H9 (cell line): ENCODE measurements around the gene FNDC3B. TPM values are rescaled to one million over a fixed set of nuclear protein-coding genes. Genes with fewer than 3 reads are reported as not detected.

Experiments
- DNase-seq: peaks from one replicate; pipeline ENCODE4 v3.0.0-alpha.2; 2017
- H2AFZ ChIP-seq: one replicate; pipeline ENCODE4 v1.6.1; 2013; ENCODE audit warnings: mild to moderate bottlenecking, low read length, control low read depth, moderate library complexity
- H2AK5ac ChIP-seq: 2 replicates; pipeline ENCODE4 v1.6.1; 2013; ENCODE audit warnings: low read length, control low read depth, mixed read lengths; ENCODE audit not compliant: insufficient read length
- H2BK120ac ChIP-seq: one replicate; pipeline ENCODE4 v1.6.1; 2013; ENCODE audit warnings: low read depth, mild to moderate bottlenecking, low read length, control low read depth, inconsistent platforms; ENCODE audit not compliant: poor library complexity, severe bottlenecking
- H2BK12ac ChIP-seq: 2 replicates; pipeline ENCODE4 v1.6.1; 2013; ENCODE audit warnings: low read length, control low read depth, mixed read lengths, low read depth; ENCODE audit not compliant: insufficient read length
- H2BK15ac ChIP-seq: 2 replicates; pipeline ENCODE4 v1.6.1; 2013; ENCODE audit warnings: low read depth, low read length, control low read depth
- H2BK20ac ChIP-seq: one replicate; pipeline ENCODE4 v1.6.1; 2013; ENCODE audit warnings: low read depth, mild to moderate bottlenecking, low read length, control low read depth, inconsistent platforms; ENCODE audit not compliant: poor library complexity, severe bottlenecking
- H2BK5ac ChIP-seq: 2 replicates; pipeline ENCODE4 v1.6.1; 2013; ENCODE audit warnings: low read length, control low read depth, mixed read lengths; ENCODE audit not compliant: insufficient read length
- H3K14ac ChIP-seq: 2 replicates; pipeline ENCODE4 v1.6.1; 2013; ENCODE audit warnings: low read length, control low read depth; ENCODE audit not compliant: insufficient read depth
- H3K18ac ChIP-seq: 2 replicates; pipeline ENCODE4 v1.6.1; 2013; ENCODE audit warnings: low read depth, mild to moderate bottlenecking, mixed read lengths, low read length, control low read depth; ENCODE audit not compliant: insufficient read length
- H3K23ac ChIP-seq: 2 replicates; pipeline ENCODE4 v1.6.1; 2013; ENCODE audit warnings: low read length, control low read depth, mixed read lengths, low read depth; ENCODE audit not compliant: insufficient read length
- H3K23me2 ChIP-seq: 2 replicates; pipeline ENCODE4 v1.6.1; 2013; ENCODE audit warnings: low read depth, mild to moderate bottlenecking, mixed read lengths, low read length, control low read depth; ENCODE audit not compliant: insufficient read length, poor library complexity, severe bottlenecking
- H3K27ac ChIP-seq: 2 replicates; pipeline ENCODE4 v1.5.1; 2013; ENCODE audit warnings: low read length, control low read depth, mixed read lengths, low read depth; ENCODE audit not compliant: insufficient read length
- H3K27me3 ChIP-seq: 2 replicates; pipeline ENCODE4 v1.6.1; 2013; ENCODE audit warnings: low read length, control low read depth, inconsistent platforms; ENCODE audit not compliant: insufficient read depth
- H3K4ac ChIP-seq: 2 replicates; pipeline ENCODE4 v1.6.1; 2013; ENCODE audit warnings: low read depth, mild to moderate bottlenecking, control low read depth, inconsistent platforms, low read length, moderate library complexity
- H3K4me1 ChIP-seq: 2 replicates; pipeline ENCODE4 v1.6.1; 2013; ENCODE audit warnings: low read length, control low read depth, inconsistent platforms; ENCODE audit not compliant: insufficient read depth
- H3K4me2 ChIP-seq: 2 replicates; pipeline ENCODE4 v1.6.1; 2013; ENCODE audit warnings: low read length, control low read depth, mixed read lengths; ENCODE audit not compliant: insufficient read length, insufficient read depth
- H3K56ac ChIP-seq: 2 replicates; pipeline ENCODE4 v1.6.1; 2013; ENCODE audit warnings: low read depth, mild to moderate bottlenecking, mixed read lengths, low read length, control low read depth; ENCODE audit not compliant: insufficient read length
- H3K79me1 ChIP-seq: 2 replicates; pipeline ENCODE4 v1.6.1; 2013; ENCODE audit warnings: low read depth, mild to moderate bottlenecking, moderate library complexity, low read length, control low read depth, inconsistent platforms; ENCODE audit not compliant: insufficient read depth, poor library complexity, severe bottlenecking
- H3K79me2 ChIP-seq: 2 replicates; pipeline ENCODE4 v1.6.1; 2013; ENCODE audit warnings: low read length, control low read depth, inconsistent platforms; ENCODE audit not compliant: insufficient read depth
- H3K9ac ChIP-seq: 2 replicates; pipeline ENCODE4 v1.6.1; 2013; ENCODE audit warnings: low read length, control low read depth, mixed read lengths; ENCODE audit not compliant: insufficient read length; ENCODE audit errors: extremely low read depth
- H3K9me3 ChIP-seq: one replicate; pipeline ENCODE4 v1.6.1; 2013; ENCODE audit warnings: low read depth, low read length, inconsistent platforms; ENCODE audit not compliant: control insufficient read depth
- H3T11ph ChIP-seq: one replicate; pipeline ENCODE4 v1.6.1; 2013; ENCODE audit warnings: mild to moderate bottlenecking, low read length, control low read depth, inconsistent platforms
- H4K20me1 ChIP-seq: one replicate; pipeline ENCODE4 v1.6.1; 2013; ENCODE audit not compliant: control insufficient read depth, insufficient read length, insufficient read depth
- H4K5ac ChIP-seq: 2 replicates; pipeline ENCODE4 v1.6.1; 2013; ENCODE audit warnings: low read depth, mild to moderate bottlenecking, mixed read lengths, low read length, control low read depth; ENCODE audit not compliant: insufficient read length
- H4K8ac ChIP-seq: replicated peaks from 2 replicates; pipeline ENCODE4 v1.6.1; 2013; ENCODE audit warnings: low read length, control low read depth, mixed read lengths, low read depth; ENCODE audit not compliant: insufficient read length
- H4K91ac ChIP-seq: 2 replicates; pipeline ENCODE4 v1.6.1; 2013; ENCODE audit warnings: low read depth, mild to moderate bottlenecking, moderate library complexity, mixed read lengths, low read length, control low read depth; ENCODE audit not compliant: insufficient read length
- H3K27ac Mint-ChIP-seq, 3 experiments: 2 replicates in 2 of 3; 3 replicates in 1 of 3; pipeline ENCODE4 v1.8.0; 2020 to 2021; ENCODE audit warnings: mixed read lengths in 3 of 3, mild to moderate bottlenecking in 1 of 3, moderate library complexity in 1 of 3
- H3K27me3 Mint-ChIP-seq: 2 replicates; pipeline ENCODE4 v1.8.0; 2021; ENCODE audit warnings: low read depth, mild to moderate bottlenecking, moderate library complexity, mixed read lengths
- H3K36me3 Mint-ChIP-seq, 3 experiments: 2 replicates in 2 of 3; 3 replicates in 1 of 3; pipeline ENCODE4 v1.8.0; 2020 to 2021; ENCODE audit warnings: low read depth in 3 of 3, mixed read lengths in 3 of 3; ENCODE audit not compliant: insufficient read depth in 1 of 3
- H3K4me1 Mint-ChIP-seq, 2 experiments: 2 replicates each; pipeline ENCODE4 v1.8.0; 2020; ENCODE audit warnings: mixed read lengths in 2 of 2
- H3K4me3 Mint-ChIP-seq, 2 experiments: 2 replicates in 1 of 2; 3 replicates in 1 of 2; pipeline ENCODE4 v1.8.0; 2020 to 2021; ENCODE audit warnings: mild to moderate bottlenecking in 2 of 2, mixed read lengths in 2 of 2, moderate library complexity in 1 of 2
- H3K9me3 Mint-ChIP-seq, 2 experiments: 2 replicates in 1 of 2; 3 replicates in 1 of 2; pipeline ENCODE4 v1.8.0; 2020; ENCODE audit warnings: mild to moderate bottlenecking in 2 of 2, mixed read lengths in 2 of 2, moderate library complexity in 1 of 2
- CTCF ChIP-seq: fragments of 200-600 bp; sonication (generic); conservative IDR thresholded peaks from 3 replicates; pipeline ENCODE4 v1.8.0; 2021; ENCODE audit warnings: antibody characterized with exemption, mild to moderate bottlenecking
- WGBS: extraction: QIAGEN DNeasy Blood & Tissue Kit; methylation state at CpG from one replicate; pipeline ENCODE4 v1.1.7; 2013; ENCODE audit warnings: missing lambda C conversion rate, low lambda C conversion rate, mixed read lengths; ENCODE audit not compliant: insufficient read length; ENCODE audit errors: extremely low coverage; 5-methylcytosine and 5-hydroxymethylcytosine counted together
- total RNA-seq: library from RNA; stranded (reverse); gene quantifications from 2 replicates; pipeline ENCODE4 v1.2.1, GENCODE V29; 2021

FNDC3B gene
- total RNA-seq, 1 experiment from 2014 or later: 43.8 TPM

DNA sequence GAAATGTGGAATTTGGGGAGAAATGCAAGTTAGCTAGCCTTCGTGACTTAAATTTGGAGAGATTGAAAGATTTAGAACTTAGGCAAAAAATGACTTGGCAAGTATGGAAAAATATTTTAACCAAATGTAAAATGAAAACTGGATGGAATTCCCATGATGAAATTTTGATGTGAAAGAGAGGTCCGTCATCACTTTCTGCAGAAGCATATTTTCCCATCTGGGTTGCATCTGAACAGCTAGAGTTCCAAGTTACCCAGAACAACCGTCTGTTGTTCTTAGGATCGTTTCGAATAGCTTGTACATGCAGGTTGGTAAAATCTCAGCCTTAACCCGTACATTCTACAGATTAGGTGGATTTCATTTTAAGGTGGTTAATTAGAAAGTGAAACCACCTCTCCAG, 272.6 kb downstream of the FNDC3B start:
- no peaks in the 10 kb centered on the region for H3K27me3 Mint-ChIP-seq
- H2AFZ ChIP-seq: no peak overlapping the region
- no peak overlapping the region for H2BK120ac ChIP-seq
- no peak overlapping the region for H3K18ac ChIP-seq
- H4K20me1 ChIP-seq: no peaks in the 10 kb centered on the region
- H3K9ac ChIP-seq: no peak overlapping the region
- no peak overlapping the region for H3K4ac ChIP-seq
- H3K56ac ChIP-seq: no peak overlapping the region
- H3K23ac ChIP-seq: no peak overlapping the region
- DNase-seq: no peak
- no peak overlapping the region for H2BK20ac ChIP-seq
- H4K8ac ChIP-seq: no peak overlapping the region
- no peak overlapping the region for H3K4me2 ChIP-seq
- no peak overlapping the region for H3T11ph ChIP-seq
- no peak overlapping the region for H2BK12ac ChIP-seq
- no peaks in the 10 kb centered on the region for H3K9me3 ChIP-seq
- no peak overlapping the region for H3K4me3 Mint-ChIP-seq
- TF ChIP-seq CTCF: no peak
- H2BK15ac ChIP-seq: no peak overlapping the region
- H3K79me1 ChIP-seq: no peaks in the 10 kb centered on the region
- H3K79me2 ChIP-seq: no peaks in the 10 kb centered on the region
- H2BK5ac ChIP-seq: no peak overlapping the region
- peaks cover 25 to 57% (median 51%) of the 10 kb centered on the region in 3 experiments for H3K36me3 Mint-ChIP-seq
- no peaks in the 10 kb centered on the region for H3K27me3 ChIP-seq
- H4K5ac ChIP-seq: no peak overlapping the region
- no peak overlapping the region for H2AK5ac ChIP-seq
- H4K91ac ChIP-seq: no peak overlapping the region
- 100% methylated on average over 1 of the region's 6 CpGs for WGBS
- H3K9me3 Mint-ChIP-seq: no peaks in the 10 kb centered on the region
- H3K4me1 Mint-ChIP-seq: peaks cover 25 to 29% of the 10 kb centered on the region in 2 experiments
- H3K4me1 ChIP-seq: no peaks in the 10 kb centered on the region
- H3K14ac ChIP-seq: no peak overlapping the region
- H3K23me2 ChIP-seq: no peaks in the 10 kb centered on the region
- H3K27ac Mint-ChIP-seq: no peak overlapping the region; a peak in 1 of 7 replicates
- H3K27ac ChIP-seq: no peak overlapping the region
